Thyroid gland (tissue), 4 donors: ENCODE results near the gene TAF8. TPM values are rescaled to one million over a fixed set of nuclear protein-coding genes. Genes with fewer than 3 reads are reported as not detected.
"Not testable (repeated sequence)": the region's sequence is repeated elsewhere in the genome, so short reads cannot be mapped to it uniquely, and the experiment has no call there.

Experiments
- DNase-seq, 2 donors: peaks; one replicate each; pipeline ENCODE4 v3.0.0-alpha.2; 2019
- H3K27ac ChIP-seq, 3 donors: fragments of 200-600 bp; sonication (generic); 1 replicate in 2 of 3; 2 replicates in 1 of 3; pipeline ENCODE4 v1.5.1; 2016 to 2019; ENCODE audit warnings: mild to moderate bottlenecking in 1 of 3, moderate library complexity in 1 of 3
- H3K27me3 ChIP-seq: fragments of 200-600 bp; sonication (generic); one replicate; pipeline ENCODE4 v1.5.1; 2019
- H3K36me3 ChIP-seq, 2 donors: fragments of 200-600 bp; sonication (generic); one replicate each; pipeline ENCODE4 v1.5.1; 2016 to 2019
- H3K4me1 ChIP-seq, 2 donors: fragments of 200-600 bp; sonication (generic); one replicate each; pipeline ENCODE4 v1.5.1; 2017 to 2019
- H3K4me3 ChIP-seq, 3 donors: fragments of 200-600 bp; sonication (generic); replicated peaks in 1 of 3; 1 replicate in 2 of 3; 2 replicates in 1 of 3; pipeline ENCODE4 v1.5.1; 2016; ENCODE audit warnings: mild to moderate bottlenecking in 1 of 3
- H3K9me3 ChIP-seq: fragments of 200-600 bp; sonication (generic); one replicate; pipeline ENCODE4 v1.5.1; 2017
- POLR2A ChIP-seq, 2 donors: fragments of 450-650 bp; IDR thresholded peaks; one replicate each; pipeline ENCODE4 v1.6.1; 2017; ENCODE audit warnings: antibody characterized with exemption in 2 of 2, mild to moderate bottlenecking in 2 of 2, moderate library complexity in 1 of 2
- WGBS, 2 donors: methylation state at CpG; one replicate each; pipeline ENCODE4 v1.1.5; 2017; 5-methylcytosine and 5-hydroxymethylcytosine counted together
- intact Hi-C: fragments of 100-400 bp; cut with DNase I; formaldehyde crosslinking; loops from one replicate; pipeline ENCODE4 v1.15.1; 2023
- total RNA-seq, 4 donors: library from RNA; depleted of rRNA; stranded (reverse); fragments of >200 nt; gene quantifications; one replicate each; pipeline ENCODE4 v1.2.3, GENCODE V29; 2016
- TF ChIP-seq, protein P1 (sequence below), 6 experiments: fragments of 200-600 bp in 3 of 6; fragments of 450-650 bp in 3 of 6; sonication (generic) in 3 of 6; IDR thresholded peaks; one replicate each; pipeline ENCODE4 v1.5.1; 2016 to 2019; ENCODE audit warnings: antibody characterized with exemption in 6 of 6, mild to moderate bottlenecking in 2 of 6, inconsistent platforms in 1 of 6, moderate library complexity in 1 of 6

Gene TAF8
- total RNA-seq, 4 donors from 2014 or later: 52.0 to 131 (median 72.2) TPM

GRCh38 chr6:42029062-42029685 lies 21.1 kb upstream of the TAF8 start:
- peaks cover 0 to 8% of the 10 kb centered on the region in 2 donors for H3K36me3 ChIP-seq
- no peaks in the 10 kb centered on the region for H3K9me3 ChIP-seq
- H3K27ac ChIP-seq: peak overlapping the region; percentile 5 to 95 (median 89)
- no peak for TF ChIP-seq POLR2A (IDR thresholded peaks at IDR 0.05)
- TF ChIP-seq, protein P1, sequence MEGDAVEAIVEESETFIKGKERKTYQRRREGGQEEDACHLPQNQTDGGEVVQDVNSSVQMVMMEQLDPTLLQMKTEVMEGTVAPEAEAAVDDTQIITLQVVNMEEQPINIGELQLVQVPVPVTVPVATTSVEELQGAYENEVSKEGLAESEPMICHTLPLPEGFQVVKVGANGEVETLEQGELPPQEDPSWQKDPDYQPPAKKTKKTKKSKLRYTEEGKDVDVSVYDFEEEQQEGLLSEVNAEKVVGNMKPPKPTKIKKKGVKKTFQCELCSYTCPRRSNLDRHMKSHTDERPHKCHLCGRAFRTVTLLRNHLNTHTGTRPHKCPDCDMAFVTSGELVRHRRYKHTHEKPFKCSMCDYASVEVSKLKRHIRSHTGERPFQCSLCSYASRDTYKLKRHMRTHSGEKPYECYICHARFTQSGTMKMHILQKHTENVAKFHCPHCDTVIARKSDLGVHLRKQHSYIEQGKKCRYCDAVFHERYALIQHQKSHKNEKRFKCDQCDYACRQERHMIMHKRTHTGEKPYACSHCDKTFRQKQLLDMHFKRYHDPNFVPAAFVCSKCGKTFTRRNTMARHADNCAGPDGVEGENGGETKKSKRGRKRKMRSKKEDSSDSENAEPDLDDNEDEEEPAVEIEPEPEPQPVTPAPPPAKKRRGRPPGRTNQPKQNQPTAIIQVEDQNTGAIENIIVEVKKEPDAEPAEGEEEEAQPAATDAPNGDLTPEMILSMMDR (IDR thresholded peaks at IDR 0.05): no peak
- H3K4me3 ChIP-seq: no peak overlapping the region
- peaks cover 42 to 48% of the 10 kb centered on the region in 2 donors for H3K4me1 ChIP-seq
- no peak for DNase-seq
- no peaks in the 10 kb centered on the region for H3K27me3 ChIP-seq
- intact Hi-C loops: no loop called here
- 88 to 92% methylated on average over 5 to 6 of the region's 6 CpGs for WGBS, 2 donors

- Histone ChIP-seq H3K4me1 (peaks cover 42 to 48% of the 10 kb centered on the region in 2 donors), H3K27me3 (no peaks in the 10 kb centered on the region), H3K9me3 (no peaks in the 10 kb centered on the region), H3K36me3 (peaks cover 0 to 8% of the 10 kb centered on the region in 2 donors), H3K4me3 (no peak overlapping the region), H3K27ac (peak overlapping the region; percentile 79 to 95 (median 89))
- DNase-seq: no peak
- TF ChIP-seq POLR2A (IDR thresholded peaks at IDR 0.05): no peak
- TF ChIP-seq, protein P1 (IDR thresholded peaks at IDR 0.05): no peak
- intact Hi-C loops: no loop called here
- WGBS, 2 donors: 100% methylated on average over 1 to 2 of the region's 3 CpGs
These were observed 20.4 kb upstream of the TAF8 start for GRCh38 chr6:42029881-42030280.

- no peak overlapping the region for H3K4me3 ChIP-seq
- H3K9me3 ChIP-seq: no peaks in the 10 kb centered on the region
- 21 to 28% methylated on average over 13 of the region's 14 CpGs for WGBS, 2 donors
- H3K27me3 ChIP-seq: no peaks in the 10 kb centered on the region
- DNase-seq: peak; percentile 94 to 96
- intact Hi-C loops: no loop called here
- peak in 1 of 2 donors; percentile 41 for TF ChIP-seq POLR2A (IDR thresholded peaks at IDR 0.05)
- TF ChIP-seq, protein P1 (IDR thresholded peaks at IDR 0.05): no peak
- peak overlapping the region; percentile 79 to 95 (median 89) for H3K27ac ChIP-seq
- H3K4me1 ChIP-seq: peaks cover 42 to 48% of the 10 kb centered on the region in 2 donors
- H3K36me3 ChIP-seq: peaks cover 0 to 8% of the 10 kb centered on the region in 2 donors
These were observed 19.5 kb upstream of the TAF8 start for GRCh38 chr6:42030585-42031506.

DNA sequence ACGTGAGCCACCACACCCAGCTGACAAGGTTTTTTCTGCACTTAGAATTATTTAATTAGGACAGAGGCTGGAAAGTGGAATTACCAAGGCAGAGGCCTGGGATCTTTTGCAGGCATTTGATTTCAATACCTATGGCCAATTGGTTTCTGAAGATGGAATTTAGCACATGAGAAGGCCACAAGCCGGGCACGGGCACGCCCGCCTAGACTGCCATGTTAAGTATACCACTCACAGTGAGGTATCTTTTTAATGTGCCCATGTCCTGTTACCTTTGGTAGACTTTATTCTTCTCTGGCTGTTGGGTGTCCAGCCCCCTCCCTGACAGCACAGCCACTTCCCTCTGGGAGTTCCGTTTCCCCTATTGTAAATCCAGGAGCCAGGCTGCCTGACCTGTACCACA lies 18.0 kb upstream of the TAF8 start:
- Histone ChIP-seq H3K9me3 (no peaks in the 10 kb centered on the region), H3K4me3 (no peak overlapping the region), H3K36me3 (peaks cover 0 to 8% of the 10 kb centered on the region in 2 donors), H3K4me1 (peaks cover 42 to 48% of the 10 kb centered on the region in 2 donors), H3K27me3 (no peaks in the 10 kb centered on the region), H3K27ac (peak overlapping the region in 2 of 3 donors; percentile 79 to 95)
- TF ChIP-seq POLR2A (IDR thresholded peaks at IDR 0.05): no peak
- TF ChIP-seq, protein P1 (IDR thresholded peaks at IDR 0.05): no peak
- intact Hi-C loops: no loop called here
- DNase-seq: no peak
- WGBS, 2 donors: 67 to 86% methylated on average over 6 of the region's 6 CpGs

- H3K4me3 ChIP-seq, H3K36me3 ChIP-seq, intact Hi-C loops, H3K27ac ChIP-seq, H3K27me3 ChIP-seq, H3K9me3 ChIP-seq, DNase-seq: not testable (repeated sequence)
- peaks cover 2 to 14% of the 10 kb centered on the region in 2 donors for H3K4me1 ChIP-seq
- WGBS, 2 donors: 94 to 96% methylated on average over 15 of the region's 15 CpGs
These were observed 12.7 kb upstream of the TAF8 start for GRCh38 chr6:42037669-42038068.
